Measurements from ENCODE around the gene PEDS1. TPM values are rescaled to one million over a fixed set of nuclear protein-coding genes. Genes with fewer than 3 reads are reported as not detected.

Gene PEDS1
- total and polyA plus RNA-seq, 10 of the 15 experiments (the other 5 are each of a cell fraction or from before 2014, with no cell fraction given), result 1.7 to 25.6 (median 16.8) TPM

- intact Hi-C loops (cut with micrococcal nuclease; ENCODE audit: unreplicated experiment), result loop anchor here (1.0 to 5.0 kb wide), 3 partner anchors 48 to 191 kb away; no protein-coding TSS in a partner anchor
- TF ChIP-seq ZNF384 (IDR thresholded peaks at IDR 0.05; ENCODE audit: borderline replicate concordance, low read depth, low read length) (no peak), RBBP5 (conservative IDR thresholded peaks at IDR 0.05) (no peak), CTCF (IDR thresholded peaks at IDR 0.05 in 2 of 3, conservative IDR thresholded peaks at IDR 0.05 in 1 of 3; ENCODE audit: control insufficient read depth in 2 of 3, extremely low read depth in 1 of 3, insufficient read depth in 1 of 3, low read depth in 3 of 3, low read length in 3 of 3) (peak; percentile 96 to 97 (median 97)), SMC3 (IDR thresholded peaks at IDR 0.05; ENCODE audit: borderline replicate concordance, low read length) (peak; percentile 84; the same call in 1 of the 2 replicates), BRCA1 (IDR thresholded peaks at IDR 0.05; ENCODE audit: low read depth, low read length) (no peak), TBL1XR1 (IDR thresholded peaks at IDR 0.05; ENCODE audit: low read depth, low read length) (no peak), GATAD2B (conservative IDR thresholded peaks at IDR 0.05; ENCODE audit: low read depth) (no peak), RAD51 (IDR thresholded peaks at IDR 0.05) (no peak), ELK1 (IDR thresholded peaks at IDR 0.05; ENCODE audit: low read depth, low read length) (no peak), BCLAF1 (IDR thresholded peaks at IDR 0.05) (no peak), IRF5 (IDR thresholded peaks at IDR 0.05; ENCODE audit: borderline replicate concordance) (no peak), ZNF622 (IDR thresholded peaks at IDR 0.05) (no peak), SIX5 (IDR thresholded peaks at IDR 0.05; ENCODE audit: low read depth, low read length, severe bottlenecking) (no peak), RUNX3 (IDR thresholded peaks at IDR 0.05; ENCODE audit: low read length) (peak; percentile 59), SMAD5 (IDR thresholded peaks at IDR 0.05; ENCODE audit: low read depth) (no peak)
Measured at GRCh38 chr20:50169329-50169823, 15.9 kb upstream of the PEDS1 start.

More at GRCh38 chr20:50169329-50169823, 15.9 kb upstream of the PEDS1 start:
- no peak overlapping the region for H3K9ac ChIP-seq (ENCODE audit: control insufficient read depth, insufficient read depth, low read length)
- WGBS (ENCODE audit: insufficient coverage, insufficient replicate concordance, low lambda C conversion rate, missing lambda C conversion rate), result 14% methylated on average over 5 of the region's 5 CpGs
- H3K27ac ChIP-seq (ENCODE audit: control insufficient read depth, insufficient read depth), result no peak overlapping the region
- H4K20me1 ChIP-seq (ENCODE audit: control insufficient read depth, insufficient read depth), result no peaks in the 10 kb centered on the region
- no peaks in the 10 kb centered on the region for H3K79me2 ChIP-seq (ENCODE audit: control insufficient read depth, insufficient read depth, low read length)
- ATAC-seq, result peak; percentile 60
- ChIA-PET RAD21 (ENCODE audit: unreplicated experiment) (interaction anchor here (0.7 to 6.8 kb wide), 17 partner anchors 16 to 193 kb away, joined by 3 to 58 read pairs (median 4); partner anchors contain the start of genes PEDS1 and SNAI1), POLR2A (interaction anchor here (0.6 kb wide), 1 partner anchor 176 kb away, joined by 3 read pairs; no protein-coding TSS in a partner anchor), SMC1A (ENCODE audit: uncharacterized antibody, unreplicated experiment) (interaction anchor here (0.8 to 5.1 kb wide), 13 partner anchors 9 to 191 kb away, joined by 3 to 70 read pairs (median 5); partner anchors contain the start of gene PEDS1), CTCF (interaction anchor here (0.7 to 9.3 kb wide), 30 partner anchors 9 to 632 kb away, joined by 3 to 219 read pairs (median 4); partner anchors contain the start of genes PEDS1 and UBE2V1)
- H3K9me3 ChIP-seq (replicated peaks; ENCODE audit: control insufficient read depth, insufficient read depth, low read length), result no peaks in the 10 kb centered on the region
- in situ Hi-C loops (cut with MboI), result loop anchor here (5.0 kb wide), 1 partner anchor 187 kb away; the partner anchor contains the start of gene SNAI1
- no peaks in the 10 kb centered on the region for H3K36me3 ChIP-seq (ENCODE audit: control insufficient read depth in 2 of 2, insufficient read depth in 2 of 2, low read length in 1 of 2)
- no peak overlapping the region for H3K4me2 ChIP-seq (ENCODE audit: control insufficient read depth, insufficient read depth)
- H3K27me3 ChIP-seq (replicated peaks in 1 of 2; ENCODE audit: control insufficient read depth in 2 of 2, insufficient read depth in 2 of 2, low read length in 1 of 2), result no peaks in the 10 kb centered on the region
- H3K4me3 ChIP-seq, result no peak overlapping the region
- H3K4me1 ChIP-seq (ENCODE audit: control insufficient read depth, insufficient read depth, low read length), result peaks cover 6% of the 10 kb centered on the region; the same call in 1 of the 2 replicates
- no TSS peak for BruUV-seq (replicated peaks)
- H2AFZ ChIP-seq (ENCODE audit: control insufficient read depth, low read depth, low read length), result peak overlapping the region; percentile 33; the same call in 1 of the 2 replicates
- FAIRE-seq, result peak; percentile 13
- no peak for DNase-seq (ENCODE audit: low read depth, low spot score)

All from GM12878 (cell line).